ENCODE results near the gene CDK5RAP2.
"Not testable (repeated sequence)": the region's sequence is repeated elsewhere in the genome, so short reads cannot be mapped to it uniquely, and the experiment has no call there.

Gene CDK5RAP2

GRCh38 chr9:120510816-120511215 lies 69.2 kb downstream of the CDK5RAP2 start:
- no peak for DNase-seq

DNA sequence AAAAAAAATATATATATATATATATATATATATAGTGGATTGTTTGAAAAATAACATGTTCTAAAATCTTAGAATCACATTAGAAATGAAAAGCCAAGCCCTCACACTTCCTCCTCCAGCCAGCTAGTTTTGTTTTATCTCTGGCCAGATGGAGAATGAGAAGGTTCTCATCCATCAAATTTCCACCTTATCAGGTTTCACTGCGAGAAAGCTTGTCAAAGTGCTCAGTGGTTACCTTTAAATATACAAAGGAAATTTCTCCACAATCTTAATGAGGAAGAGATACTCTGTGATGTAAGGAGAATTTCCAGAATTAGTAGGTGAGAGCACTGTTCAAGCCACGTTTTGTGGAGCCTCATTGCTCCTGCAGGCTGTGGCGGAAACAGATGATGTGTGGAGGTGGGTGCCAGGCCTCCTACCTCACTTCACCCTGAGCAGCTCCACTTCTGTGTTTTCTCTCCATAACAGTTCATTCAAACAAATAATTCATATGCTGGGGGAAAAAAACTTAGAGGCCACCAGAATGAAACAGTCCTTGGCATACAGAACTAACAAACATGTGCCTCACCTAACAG lies 71.9 kb downstream of the CDK5RAP2 start:
- no peak for DNase-seq

DNA sequence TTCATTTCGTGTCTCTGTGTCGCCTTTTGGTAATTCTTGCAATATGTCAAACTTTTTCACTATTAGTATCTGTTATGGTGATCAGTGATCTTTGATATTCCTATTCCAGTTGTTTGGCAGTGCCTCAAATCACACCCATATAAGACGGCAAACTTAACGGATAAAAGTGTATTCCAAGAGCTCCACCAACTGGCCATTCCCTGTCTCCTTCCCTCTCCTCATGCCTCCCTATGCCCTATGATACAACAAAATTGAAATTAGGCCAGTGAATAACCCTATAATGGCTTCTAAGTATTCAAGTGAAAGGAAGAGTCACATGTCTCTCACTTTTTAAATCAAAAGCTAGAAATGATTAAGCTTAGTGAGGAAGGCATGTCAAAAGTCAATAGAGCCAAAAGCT lies 74.8 kb downstream of the CDK5RAP2 start:
- no peak for DNase-seq

GRCh38 chr9:120500733-120501132 lies 79.2 kb downstream of the CDK5RAP2 start:
- DNase-seq = no peak

DNA sequence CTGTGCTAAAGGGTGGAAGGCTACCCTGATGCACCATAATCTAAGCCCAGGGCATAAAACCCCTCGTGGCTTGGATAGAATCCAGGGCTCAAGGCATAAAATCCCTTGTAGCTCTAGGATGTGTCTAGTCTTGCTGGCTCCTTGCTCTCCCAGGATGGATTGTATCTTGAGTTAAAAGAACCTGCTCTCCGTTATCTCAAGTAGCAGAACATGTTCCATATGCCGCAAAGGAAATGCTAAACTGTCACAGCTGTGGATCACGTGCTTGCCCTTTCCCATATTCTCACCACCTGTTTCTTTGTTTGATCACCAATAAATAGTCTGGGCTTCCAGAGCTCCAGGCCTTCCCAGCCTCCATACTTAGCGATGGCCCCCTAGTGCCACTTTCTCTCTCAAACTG lies 82.1 kb downstream of the CDK5RAP2 start:
- DNase-seq = not testable (repeated sequence)

DNA sequence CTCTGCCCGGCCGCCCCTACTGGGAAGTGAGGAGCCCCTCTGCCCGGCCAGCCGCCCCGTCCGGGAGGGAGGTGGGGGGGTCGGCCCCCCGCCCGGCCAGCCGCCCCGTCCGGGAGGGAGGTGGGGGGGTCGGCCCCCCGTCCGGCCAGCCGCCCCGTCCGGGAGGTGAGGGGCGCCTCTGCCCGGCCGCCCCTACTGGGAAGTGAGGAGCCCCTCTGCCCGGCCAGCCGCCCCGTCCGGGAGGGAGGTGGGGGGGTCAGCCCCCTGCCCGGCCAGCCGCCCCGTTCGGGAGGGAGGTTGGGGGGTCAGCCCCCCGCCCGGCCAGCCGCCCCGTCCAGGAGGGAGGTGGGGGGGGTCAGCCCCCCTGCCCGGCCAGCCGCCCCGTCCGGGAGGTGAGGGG lies 83.5 kb downstream of the CDK5RAP2 start:
- DNase-seq = not testable (repeated sequence)

DNA sequence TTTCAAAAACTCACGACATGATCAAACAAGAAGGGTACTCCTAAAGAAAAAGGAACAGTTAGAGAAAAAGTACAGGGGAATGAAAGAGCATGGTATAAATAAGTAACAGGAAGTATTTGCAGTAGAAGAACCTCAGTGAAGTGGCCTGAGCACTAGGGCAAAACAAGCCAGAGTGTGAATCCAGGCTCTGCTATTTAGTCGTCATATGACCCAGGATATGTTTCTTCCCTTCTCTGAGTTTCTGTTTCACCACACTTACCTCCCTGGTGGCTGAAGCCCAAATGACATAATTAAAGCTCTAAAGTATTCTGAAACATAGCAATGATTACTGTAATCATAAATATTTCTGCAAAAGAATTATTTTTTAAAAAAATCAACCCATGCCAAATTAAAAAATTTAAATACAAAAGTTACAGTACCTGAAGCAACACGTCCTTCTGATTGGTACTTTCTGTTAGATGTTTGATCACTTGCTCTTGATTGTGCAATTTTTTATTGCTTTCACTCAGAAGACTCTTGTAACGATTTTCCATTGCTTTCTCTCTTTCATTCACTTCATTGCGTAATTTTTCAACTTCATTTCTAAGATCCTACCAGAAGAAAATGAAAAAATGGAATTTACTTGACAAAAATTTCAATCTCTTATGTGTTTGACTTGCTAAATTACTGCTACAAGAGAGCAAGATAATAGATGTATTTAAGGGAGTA lies 88.9 kb downstream of the CDK5RAP2 start:
- DNase-seq = no peak

DNA sequence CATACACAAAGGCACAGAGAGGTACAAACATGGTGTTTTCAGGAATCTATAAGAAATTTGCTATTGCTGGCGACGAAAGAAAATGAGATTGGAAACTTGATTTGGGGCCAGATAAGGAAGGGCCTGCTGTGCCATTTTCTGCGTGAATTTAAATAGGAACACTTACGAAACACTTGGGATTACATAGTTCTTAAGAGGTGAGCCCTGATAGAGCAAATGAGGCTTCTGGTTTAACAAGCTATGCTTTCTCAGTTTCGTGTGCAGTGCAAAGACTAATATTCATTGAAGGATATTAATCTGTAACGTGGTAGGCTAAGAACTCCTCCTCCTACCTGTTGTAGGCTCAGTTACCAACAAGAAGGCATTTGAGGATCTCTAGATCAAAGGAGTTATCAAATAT lies 93.1 kb downstream of the CDK5RAP2 start:
- no peak for DNase-seq

DNA sequence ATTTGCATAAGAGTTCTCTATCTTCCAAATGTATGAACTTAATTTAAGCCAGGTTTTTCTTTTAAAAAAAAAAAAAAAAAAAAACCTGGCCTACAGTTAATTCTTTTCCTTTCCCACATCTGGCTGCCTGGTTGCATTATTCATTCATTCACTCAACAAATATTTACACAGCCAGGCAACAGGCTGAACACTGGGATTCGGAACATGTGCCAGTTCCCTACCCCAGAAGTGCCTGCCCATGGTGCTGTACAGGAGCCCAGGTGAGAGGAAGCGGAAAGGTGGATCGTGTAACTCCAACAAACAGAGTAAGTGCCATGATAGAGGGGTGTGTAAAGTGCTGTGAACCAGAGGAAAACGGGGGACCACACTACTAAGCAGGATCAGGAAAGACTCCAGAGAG lies 93.6 kb downstream of the CDK5RAP2 start:
- no peak for DNase-seq

DNA sequence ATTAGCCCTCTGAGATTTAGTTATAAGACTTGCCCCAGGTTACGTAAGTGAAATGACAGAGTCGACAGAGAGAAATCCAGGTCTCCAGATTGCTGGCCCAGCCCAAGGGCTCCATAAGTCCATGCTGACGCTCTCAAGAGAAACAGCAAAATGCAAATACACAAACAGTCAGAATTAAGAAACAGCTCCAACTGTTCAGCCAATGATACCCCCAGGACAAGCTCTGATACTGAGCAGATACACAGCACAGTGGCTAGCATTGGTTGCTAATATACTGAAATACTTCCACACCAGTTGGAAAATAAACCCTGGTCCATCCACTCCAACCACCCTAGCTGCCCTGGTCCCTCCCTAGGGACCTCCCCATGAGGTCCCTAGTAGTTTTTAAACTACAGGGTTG lies 94.2 kb downstream of the CDK5RAP2 start:
- DNase-seq = no peak

DNA sequence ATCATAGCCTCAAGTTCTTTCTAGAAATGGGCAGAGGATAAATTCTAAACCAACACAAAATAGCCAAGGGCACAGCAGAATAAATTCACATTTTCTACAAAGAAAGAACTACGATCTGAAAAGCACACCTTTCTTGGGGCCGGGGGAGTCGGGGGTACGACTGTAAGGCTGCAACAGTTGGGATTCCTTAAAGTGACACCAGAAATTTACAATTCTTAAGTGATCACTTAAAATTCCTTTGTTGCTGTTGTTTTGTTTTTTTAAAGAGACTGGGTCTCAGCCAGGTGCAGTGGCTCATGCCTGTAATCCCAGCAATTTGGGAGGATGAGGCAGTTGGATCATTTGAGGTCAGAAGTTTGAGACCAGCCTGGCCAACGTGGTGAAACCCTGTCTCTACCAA lies 95.8 kb downstream of the CDK5RAP2 start:
- DNase-seq = no peak

DNA sequence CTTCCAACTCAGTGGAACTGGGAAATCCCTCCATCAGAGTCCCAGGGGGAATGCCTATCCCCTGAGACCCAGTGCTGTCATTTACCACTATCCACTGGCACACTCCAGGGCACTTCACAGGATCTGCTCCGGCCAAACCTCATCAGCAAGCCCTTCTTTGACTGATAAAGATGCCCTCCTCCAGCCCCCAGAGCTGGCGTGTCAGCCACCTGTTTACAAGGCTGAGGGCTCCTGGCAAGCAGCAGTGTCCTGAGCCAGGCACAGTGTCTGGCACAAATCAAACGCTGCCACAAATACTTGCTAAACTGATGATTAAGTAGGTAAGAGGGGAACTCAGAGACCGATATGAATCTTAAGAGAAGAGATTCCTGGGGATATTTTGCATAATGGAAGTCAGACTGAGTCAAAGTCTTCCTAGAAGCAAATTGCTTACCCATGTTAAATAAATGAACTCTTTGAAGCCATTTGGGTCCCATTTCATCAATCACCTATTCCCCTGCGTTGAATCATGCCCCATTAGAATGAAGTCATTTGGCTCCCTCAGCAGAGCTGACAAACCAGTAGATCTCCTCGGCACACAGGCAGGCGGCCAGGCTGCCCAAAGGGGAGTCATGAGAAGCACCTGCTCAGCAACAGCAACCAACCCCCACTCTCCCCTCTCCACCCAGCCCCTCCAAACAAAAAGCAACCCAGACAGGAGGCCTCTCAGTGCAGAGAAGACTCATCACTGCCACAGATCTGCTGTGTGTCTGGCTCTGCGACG lies 97.4 kb downstream of the CDK5RAP2 start:
- no peak for DNase-seq

DNA sequence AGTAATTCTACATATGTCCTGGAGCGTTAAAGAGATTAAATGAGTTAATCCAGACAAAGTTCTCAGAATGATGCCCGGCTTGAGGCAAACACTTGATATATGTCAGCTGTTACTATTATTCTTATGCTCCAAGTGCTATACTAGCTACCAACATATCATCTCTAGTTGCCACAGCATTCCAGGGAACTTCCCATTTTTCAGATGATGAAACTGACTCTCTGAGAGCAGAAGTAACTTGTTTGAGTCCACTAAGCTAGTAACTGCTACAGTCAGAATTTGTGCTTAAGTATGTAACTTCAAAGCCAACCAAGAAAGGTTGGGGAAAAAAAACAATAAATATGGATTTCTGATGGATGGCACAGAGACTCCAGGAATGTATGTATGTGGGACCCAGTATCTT lies 98.1 kb downstream of the CDK5RAP2 start:
- no peak for DNase-seq

GRCh38 chr9:120481248-120481647 lies 98.7 kb downstream of the CDK5RAP2 start:
- no peak for DNase-seq

GRCh38 chr9:120480707-120481106 lies 99.3 kb downstream of the CDK5RAP2 start:
- no peak for DNase-seq

DNA sequence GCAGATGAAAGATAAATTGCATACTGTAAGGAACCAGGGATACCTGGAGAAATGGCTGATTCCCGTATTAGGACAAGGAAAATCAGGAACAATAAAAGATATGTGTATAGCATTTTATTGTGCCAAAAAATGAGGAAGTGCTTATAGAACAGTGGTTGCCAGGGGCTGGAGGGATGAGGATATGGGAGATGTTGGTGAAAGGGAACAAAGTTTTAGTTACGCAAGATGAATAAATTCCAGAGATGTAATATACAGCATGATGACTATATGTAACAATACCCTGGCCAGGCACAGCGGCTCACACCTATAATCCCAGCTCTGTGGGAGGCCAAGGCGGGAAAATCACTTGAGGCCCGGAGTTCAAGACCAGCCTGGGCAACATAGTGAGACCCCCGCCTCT lies 101.8 kb downstream of the CDK5RAP2 start:
- DNase-seq = no peak

GRCh38 chr9:120477534-120478001 lies 102.4 kb downstream of the CDK5RAP2 start:
- DNase-seq = no peak

GRCh38 chr9:120475341-120475740 lies 104.6 kb downstream of the CDK5RAP2 start:
- no peak for DNase-seq

GRCh38 chr9:120474591-120475243 lies 105.2 kb downstream of the CDK5RAP2 start:
- DNase-seq = no peak

GRCh38 chr9:120473608-120474007 lies 106.4 kb downstream of the CDK5RAP2 start:
- no peak for DNase-seq

DNA sequence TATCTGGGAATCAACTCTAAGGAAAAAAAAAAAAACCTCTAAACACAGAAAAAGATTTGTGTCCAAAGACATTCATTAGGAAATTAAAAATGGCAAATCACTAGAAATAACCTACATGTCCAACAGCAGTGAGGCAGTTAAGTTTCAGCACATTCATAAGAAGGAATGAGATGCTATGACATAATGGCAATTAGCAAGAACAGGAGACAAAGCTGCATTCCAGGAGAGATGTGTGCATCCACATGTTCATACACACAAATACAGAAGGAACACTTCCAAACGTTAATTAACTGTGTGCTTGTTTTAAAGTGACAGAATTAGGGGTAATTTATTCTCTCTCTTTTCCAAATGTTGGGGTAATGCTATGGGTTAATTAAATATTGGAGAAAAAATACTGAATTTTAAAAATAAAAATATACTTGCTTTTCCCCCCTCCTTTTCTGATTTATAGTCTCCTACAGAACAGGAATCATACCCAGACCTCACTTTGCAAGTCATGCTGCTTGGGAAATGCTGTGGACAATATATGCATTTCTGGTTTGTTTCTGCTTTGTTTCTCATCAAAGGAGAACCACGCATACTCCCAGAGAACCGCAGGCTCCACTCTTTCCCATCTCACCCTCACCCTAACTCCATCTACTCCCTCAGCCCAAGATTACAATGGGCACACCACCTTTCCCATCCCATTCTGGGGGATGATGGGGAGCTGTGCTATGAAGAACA lies 114.1 kb downstream of the CDK5RAP2 start:
- DNase-seq = no peak

DNA sequence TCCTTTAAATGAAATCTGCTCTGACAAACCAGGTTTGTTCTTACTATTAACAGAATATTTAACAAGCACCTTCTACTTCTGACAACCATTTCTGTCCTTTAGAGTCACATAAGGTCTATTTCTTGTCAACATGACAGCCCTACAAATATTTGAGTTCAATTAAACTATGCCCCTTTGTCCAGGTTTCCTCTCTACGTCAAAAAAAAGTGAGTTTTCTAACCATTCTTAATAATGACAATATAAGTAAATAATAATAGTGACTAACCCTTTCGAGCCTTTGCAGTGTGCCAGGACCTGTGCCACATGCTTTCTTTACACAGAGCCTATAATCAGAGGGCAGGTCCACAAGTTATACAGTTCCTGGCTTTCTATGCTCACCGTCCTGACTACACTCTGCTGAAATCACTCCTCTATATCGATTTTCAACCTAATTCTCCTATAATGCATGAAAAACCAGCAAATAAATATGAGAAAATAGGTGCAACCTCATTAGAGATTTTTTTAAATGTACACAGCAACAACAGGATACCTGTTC lies 115.0 kb downstream of the CDK5RAP2 start:
- DNase-seq = no peak

Data from DMS79 (cell line).